HG03064 (cell line): ENCODE data around the gene SYT7.
"Not testable (repeated sequence)": the region's sequence is repeated elsewhere in the genome, so short reads cannot be mapped to it uniquely, and the experiment has no call there.

Source experiments
- ATAC-seq: cut with Tn5 transposase; IDR thresholded peaks from one replicate; pipeline ENCODE4 v1.9.1; 2021; ENCODE audit warnings: low read depth; ENCODE audit not compliant: unreplicated experiment

SYT7 gene

GRCh38 chr11:61482513-61482912 lies 98.4 kb downstream of the SYT7 start:
- no peak for ATAC-seq

DNA sequence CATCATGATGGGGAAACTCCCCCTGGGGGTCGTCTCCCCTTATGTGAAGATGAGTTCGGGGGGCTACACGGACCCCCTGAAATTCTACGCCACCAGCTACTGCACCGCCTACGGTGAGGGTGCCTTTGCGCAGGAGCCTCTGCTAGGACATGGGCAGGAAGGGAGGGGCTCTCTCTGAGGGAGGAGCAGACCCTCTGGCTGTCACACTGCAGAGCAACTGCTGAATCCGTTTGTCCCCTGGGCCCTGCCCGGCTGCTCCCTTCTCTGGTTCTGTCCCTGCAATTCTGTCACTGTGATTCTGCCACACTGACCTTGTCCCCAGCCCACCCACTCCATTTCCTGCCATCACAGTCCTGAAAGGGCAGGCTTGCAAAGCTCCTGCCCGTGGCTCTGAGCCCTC lies 99.1 kb downstream of the SYT7 start:
- ATAC-seq = no peak

- ATAC-seq = no peak
These were observed 99.9 kb downstream of the SYT7 start for GRCh38 chr11:61480994-61481335.

DNA sequence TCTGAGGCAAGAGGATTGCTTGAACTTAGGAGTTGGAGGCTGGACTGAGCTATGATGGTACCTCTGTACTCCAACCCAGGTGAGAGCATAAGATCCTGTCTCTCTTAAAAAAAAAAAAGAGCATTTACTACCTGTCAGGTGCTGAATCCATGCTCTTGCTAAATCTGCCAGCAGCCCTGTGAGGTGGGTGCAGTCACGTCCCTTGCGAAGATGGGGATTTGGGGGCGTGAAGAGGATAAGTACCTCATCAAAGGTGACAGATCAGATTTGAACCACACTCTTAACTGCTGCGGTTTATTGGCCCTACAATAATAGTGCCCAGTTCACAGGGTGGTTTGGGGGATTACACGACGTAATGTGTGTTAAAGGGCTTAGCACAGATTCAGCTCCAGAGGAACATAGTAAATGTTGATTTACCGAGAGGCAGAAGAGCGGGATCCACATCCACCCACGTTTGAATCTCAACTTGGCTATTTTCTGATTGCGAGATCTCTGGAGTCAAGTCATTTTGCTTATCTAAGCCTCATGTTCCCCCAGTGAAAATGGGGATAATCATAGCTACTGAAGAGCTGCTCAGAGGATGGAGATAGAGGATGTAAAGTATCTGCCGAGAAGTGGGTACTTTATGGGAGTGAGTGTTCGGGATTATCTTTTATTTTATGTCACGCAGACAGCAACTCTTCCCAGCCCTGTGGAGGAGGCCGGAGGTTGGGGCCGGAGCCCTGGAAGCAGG lies 100.4 kb downstream of the SYT7 start:
- ATAC-seq = no peak

- ATAC-seq = not testable (repeated sequence)
These were observed 101.4 kb downstream of the SYT7 start for GRCh38 chr11:61479360-61480058.

GRCh38 chr11:61477727-61478148 lies 103.1 kb downstream of the SYT7 start:
- ATAC-seq = no peak

DNA sequence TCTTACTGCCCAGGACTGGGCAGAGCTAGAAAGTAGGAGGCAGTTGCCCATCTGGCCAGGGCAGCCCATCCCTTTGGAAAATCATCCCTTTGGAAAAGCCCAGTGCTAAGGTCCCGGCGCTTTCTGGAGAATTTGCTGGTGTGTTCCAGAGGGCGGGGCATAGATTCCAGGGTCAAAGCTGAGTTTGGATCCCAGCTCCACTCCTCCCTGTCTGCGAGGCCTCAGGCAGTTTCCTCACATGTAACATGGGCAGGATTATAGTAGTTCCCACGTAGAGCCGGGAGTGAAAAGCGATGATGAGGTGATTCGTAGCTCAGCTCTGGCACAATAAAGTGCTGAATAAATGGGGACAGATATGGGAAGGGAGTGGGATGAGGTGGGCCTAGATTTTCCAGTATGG lies 103.8 kb downstream of the SYT7 start:
- no peak for ATAC-seq

DNA sequence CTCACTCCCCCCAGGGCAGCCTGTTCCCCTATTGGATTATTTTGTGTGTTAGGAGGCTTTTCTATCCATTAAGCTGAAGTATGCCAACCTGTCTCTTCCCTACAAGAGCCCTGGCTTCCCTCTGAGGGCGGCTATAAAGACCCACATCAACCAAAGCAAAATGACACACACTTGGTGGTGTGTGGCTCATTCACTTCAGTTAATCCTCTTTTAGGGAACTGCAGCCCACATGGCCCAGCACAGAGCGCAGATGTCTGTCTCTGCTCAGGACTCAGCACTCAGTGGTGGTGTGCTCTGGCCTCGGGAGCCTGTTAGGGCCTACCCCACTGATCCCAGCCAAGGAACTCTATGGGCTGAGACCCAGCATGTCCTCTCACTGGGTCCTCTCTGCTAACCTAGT lies 104.5 kb downstream of the SYT7 start:
- no peak for ATAC-seq

DNA sequence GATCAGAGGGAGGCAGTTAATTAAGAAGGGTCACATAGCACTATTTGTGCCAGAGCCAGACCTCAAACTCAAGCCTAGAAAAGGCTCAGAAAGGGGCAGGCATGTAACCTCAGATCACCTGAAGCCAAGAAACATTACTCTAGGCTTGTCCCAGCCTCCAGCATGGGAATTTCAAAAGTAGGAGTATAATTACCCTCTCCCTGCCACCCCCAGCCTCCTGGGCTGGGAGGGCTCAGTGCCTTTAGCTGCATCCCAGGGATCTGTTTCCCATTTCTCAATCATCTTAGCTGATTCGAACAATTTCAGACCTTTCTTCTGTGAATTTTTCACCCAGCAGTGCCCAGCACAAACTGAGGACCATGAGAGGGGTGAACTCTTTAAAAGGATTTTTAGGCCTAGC lies 105.4 kb downstream of the SYT7 start:
- no peak for ATAC-seq

DNA sequence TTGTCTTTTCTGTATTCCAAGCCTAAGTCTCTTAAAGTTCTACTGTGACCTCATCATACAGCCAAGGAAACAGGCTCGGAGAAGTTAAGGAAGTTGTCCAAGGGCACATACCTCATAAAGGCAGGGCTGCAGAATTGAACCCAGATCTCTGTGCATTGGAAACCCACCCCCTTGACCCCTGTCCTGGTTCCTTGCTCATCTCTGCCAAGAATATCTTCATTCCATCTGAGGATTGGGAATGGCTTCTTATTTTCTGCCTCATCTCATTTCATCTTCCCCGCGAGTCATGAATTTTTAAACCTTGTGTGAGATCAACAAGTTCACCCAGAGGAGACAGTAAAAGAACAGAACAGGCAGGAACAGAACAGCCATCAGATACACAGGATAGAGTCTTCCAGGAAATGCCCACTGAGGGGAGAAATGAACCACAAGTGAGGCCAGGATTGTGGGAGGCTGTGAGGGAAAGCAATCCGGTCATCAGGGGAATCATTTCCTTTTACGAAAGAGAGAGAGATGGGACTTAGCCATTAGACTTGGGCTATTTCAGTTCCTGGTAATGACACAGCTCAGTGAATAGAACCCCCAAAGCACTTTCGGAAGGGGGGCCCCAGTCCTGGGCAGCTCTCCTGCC lies 106.7 kb downstream of the SYT7 start:
- no peak for ATAC-seq

- ATAC-seq = no peak
These were observed 107.4 kb downstream of the SYT7 start for GRCh38 chr11:61473370-61474012.

DNA sequence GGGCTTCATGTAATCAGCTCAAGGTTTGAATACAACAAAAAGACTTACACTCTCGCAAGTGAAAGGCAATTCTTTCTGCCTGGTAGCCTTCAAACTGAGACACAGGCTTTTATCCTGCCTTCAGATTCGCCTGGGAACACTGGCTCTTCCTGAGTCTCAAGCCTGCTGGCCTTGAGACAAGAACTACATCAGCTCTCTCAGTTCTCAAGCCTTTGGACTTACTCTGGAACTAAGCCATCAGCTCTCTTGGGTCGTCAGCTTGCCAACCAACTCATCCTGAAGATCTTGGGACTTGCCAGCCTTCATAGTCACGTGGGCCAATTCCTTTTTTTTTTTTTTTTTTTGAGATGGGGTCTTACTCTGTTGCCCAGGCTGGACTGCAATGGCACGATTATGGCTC lies 108.0 kb downstream of the SYT7 start:
- no peak for ATAC-seq

GRCh38 chr11:61472282-61472681 lies 108.6 kb downstream of the SYT7 start:
- ATAC-seq = no peak

DNA sequence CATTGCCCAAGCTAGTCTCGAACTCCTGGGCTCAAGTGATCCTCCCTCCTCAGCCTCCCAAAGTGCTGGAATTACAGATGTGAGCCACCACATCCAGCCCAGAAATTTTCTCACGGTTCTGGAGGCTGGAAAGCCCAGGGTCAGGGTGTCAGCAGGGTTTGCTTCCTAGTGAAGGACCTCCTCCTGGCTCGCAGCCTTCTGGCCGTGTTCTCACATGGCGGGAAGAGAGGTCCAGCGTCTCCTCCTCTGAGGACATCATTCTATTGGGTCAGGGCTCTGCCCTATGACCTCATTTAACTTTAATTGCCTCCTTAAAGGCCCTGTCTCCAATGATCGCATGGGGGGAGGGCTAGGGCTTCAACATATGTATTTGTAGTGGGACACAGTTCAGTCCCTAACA lies 112.9 kb downstream of the SYT7 start:
- ATAC-seq = no peak

DNA sequence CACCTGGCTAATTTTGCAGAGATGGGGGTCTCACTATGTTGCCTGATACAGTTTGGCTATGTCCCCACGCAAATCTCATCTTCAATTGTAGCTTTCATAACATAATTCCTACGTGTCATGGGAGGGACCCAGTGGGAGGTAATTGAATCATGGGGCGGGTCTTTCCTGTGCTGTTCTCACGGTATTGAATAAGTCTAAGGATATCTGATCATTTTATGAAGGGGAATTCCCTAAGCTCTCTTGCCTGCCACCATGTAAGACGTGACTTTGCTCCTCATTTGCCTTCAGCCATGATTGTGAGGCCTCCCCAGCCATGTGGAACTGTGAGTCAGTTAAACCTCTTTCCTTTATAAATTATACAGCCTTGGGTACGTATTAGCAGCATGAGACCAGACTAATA lies 113.3 kb downstream of the SYT7 start:
- ATAC-seq = not testable (repeated sequence)
